ENCODE data around the gene CDKL1.
"Not testable (repeated sequence)": the region's sequence is repeated elsewhere in the genome, so short reads cannot be mapped to it uniquely, and the experiment has no call there.

The CDKL1 gene

DNA sequence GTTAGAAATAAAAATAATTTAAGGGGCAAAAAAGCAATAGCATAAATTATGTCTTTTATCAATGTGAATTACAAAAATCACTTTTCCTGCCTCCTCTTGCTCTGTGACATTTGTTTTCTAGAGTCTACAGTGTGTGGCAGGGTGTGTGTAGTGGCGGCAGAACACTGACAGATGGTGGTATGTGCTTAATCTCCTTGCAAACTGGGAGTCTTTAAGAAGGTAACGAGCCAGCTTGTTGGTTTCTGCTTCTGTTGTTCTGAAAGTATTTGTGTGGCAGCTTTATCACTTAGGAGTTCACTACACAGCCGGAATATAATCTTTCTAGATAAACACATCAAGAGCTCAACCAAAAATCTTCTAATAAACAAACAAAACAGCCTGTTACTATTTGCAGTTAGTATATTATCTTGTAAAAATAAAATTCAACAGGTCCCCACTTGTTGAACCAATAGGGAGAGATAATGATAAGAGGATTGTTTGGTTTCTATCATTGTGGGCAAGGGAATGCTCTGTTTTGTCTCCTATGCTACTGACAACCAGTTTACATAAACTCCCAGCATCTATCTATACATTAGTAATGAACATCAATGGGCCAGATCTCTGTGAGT lies 13.0 kb downstream of the CDKL1 start:
- DNase-seq: no peak

DNA sequence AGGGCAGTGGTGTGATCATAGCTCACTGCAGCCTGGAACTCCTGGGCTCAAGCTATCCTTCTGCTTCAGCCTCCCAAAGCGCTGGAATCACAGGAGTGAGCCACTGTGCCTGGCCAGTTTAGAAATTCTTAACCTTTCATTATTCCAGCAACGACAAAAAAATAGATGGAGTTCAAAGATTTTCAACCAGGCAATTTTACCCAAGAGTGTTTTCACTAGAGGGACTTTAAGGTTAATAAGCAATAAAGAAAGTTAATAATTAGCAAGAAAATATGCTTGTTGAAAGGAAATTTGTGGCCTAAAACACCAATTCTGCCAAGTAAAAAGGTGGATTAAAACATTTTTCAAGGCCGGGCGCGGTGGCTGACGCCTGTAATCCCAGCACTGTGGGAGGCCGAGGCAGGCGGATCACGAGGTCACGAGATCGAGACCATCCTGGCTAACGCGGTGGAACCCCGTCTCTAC lies 14.8 kb downstream of the CDKL1 start:
- no peak for DNase-seq

DNA sequence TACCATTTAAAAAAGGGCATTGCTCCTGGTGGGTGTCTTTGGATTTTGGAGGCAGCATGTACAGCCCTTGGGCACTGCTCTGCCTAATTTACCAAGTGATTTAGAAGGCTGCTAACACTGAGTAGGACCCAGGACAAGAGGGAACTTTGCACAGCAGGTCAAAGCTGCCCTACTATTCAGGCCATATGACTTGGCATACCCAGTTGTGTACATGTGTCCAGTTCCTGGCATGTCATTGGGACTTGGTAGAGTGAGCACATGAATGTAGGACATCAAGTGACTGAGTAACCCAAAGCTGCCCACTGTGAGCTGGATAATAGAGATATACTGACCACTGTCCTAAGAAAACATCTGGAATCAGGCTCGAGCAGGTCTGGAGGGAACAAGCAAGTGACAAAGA lies 15.7 kb downstream of the CDKL1 start:
- no peak for DNase-seq

DNA sequence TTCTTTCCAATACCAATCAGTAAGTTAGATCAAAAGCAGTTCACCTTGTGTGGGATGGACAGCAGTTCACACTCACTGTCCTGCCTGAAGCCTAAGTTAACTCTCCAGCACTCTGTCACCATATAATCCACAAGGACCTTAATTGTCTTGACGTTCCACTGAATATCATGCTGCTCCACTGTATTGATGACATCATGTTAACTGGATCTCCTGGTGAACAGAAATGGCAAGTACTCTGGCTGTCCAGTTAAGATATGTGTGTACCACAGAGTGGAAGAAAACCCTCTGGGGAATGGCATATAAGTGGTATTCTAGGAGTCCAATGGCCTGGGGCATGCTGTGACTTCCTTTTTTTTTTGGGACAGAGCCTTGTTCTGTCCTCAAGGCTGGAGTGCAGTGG lies 16.2 kb downstream of the CDKL1 start:
- no peak for DNase-seq

DNA sequence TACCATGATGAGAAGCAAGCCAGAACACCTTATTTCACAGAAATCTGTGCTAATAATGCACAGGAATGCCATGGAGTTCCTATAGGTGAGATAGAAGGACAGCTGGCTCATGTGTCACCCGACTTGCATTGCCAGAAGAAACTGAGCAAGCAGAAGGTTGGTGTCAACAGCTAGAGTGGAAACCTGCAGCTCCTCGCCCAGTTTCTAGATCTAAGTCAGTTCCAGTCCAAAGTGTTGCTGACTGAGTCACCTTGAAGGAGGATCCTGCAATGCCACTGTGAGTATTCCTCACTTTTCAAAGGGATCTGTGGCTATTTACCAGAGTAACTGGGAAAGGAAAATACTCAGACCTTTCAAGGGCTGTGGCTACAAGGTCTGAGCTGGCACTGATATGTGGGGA lies 17.1 kb downstream of the CDKL1 start:
- DNase-seq: no peak

DNA sequence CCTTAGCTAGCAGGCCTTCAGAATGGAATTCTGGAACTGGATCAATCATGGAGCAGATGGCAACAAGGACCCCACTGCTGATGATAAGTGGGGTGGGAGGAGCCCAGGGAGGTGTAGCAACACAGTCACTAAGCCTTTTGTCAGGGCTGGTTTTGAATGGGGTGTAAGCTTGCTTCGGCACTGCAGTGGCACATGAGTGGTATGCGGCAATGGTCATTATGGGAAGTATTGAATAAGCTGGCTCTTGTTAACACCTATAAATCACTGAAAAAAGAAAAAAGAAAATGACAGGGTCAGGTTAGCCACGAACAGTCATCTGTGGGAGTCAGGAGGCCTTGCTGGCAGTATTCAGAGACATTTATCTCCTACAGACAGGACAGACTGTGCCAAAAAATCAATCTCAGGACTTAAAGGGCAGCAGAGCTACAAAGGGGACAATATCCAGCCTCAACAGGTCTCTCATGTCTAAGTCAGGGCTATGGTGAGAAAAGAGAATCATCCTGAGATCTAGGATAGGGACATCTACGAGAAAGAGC lies 19.1 kb downstream of the CDKL1 start:
- no peak for DNase-seq

DNA sequence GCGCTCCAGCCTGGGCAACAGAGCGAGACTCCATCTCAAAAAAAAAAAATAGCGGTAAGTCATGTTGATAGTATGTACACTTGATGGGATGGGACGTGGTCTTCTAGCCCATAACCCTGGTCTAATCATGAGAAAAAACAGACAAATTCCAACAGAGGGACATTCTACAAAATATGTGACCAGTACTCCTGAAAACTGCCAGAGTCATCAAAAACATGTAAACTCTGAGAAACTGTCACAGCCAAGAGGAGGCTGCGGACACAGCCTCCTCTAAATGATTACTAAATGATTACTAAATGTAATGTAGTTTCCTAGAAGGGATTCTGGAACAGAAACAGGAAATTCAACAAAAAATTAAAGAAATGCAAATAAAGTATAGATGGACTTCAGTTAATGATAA lies 20.9 kb downstream of the CDKL1 start:
- DNase-seq: no peak

DNA sequence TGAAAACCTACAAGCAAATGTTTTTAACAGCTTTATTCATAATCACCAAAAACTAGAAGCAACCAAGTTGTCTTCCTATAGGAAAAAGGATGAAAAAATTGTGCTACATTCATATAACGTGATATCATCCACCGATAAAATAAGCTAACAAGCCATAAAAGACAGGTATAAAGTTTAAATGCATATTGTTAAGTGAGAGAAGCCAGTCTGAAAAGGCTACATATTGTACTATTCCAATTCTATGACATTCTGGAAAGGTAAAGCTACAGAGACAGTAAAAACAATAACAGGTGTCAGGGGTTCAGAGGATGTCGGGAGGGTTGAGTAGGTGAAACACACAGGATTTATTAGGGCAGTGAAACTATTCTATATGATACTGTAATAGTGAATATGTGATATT lies 22.7 kb downstream of the CDKL1 start:
- DNase-seq: no peak

DNA sequence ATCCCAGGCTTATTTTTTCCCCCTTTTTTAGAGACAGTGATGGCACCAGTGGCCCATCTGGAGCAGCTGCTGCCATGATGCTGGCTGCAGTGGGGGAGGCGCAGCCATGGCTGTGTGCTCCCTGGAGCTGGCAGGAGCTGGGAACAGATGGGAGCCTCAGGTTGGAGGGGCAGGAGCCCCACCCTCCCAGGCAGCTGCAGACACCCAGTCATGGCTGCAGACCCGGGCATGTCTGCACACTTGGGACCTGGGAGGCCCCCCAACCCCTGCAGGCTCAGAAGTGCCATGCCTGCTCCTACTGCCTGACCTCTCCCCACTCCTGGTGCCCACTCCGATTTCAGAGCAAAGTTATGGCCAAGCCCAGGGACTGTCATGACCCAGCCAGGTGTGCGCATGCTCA lies 25.1 kb downstream of the CDKL1 start:
- no peak for DNase-seq

DNA sequence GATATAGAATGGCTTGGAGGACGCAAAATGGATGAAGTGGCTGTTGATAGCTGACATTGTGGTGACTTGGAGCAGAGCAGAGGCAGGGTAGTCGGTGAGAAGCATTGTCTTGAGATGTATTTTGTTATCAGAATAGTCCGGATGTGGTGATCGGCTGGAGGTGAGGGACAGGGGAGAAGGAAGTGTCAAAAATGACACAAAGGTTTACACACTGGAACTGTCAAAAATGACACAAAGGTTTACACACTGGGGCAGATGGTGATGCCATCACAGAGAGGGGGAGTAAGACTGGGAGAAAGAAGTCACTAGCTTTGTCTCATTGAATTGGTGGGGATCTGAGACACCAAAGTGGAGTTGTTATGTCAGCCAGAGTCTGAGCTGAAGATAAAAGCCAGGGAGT lies 30.1 kb downstream of the CDKL1 start:
- DNase-seq: no peak

DNA sequence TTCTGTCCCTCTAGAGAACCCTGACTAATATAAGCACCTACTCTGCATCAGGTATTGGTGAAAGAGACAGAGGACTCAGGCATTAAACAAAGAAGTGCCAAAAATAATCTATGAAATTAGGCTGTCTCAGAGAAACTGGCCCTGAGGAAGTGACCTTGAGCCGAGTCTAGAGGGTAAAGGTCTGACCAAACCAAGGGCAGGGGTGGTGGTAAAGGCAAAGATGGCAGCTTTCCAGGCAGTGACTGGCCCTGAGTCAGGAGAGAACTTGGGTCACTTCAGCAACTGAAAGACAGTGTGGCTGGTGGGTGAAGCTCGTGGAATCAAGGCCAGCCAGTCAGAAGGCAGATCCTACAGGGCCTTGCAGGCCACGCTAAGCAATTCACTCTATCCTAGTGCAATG lies 30.6 kb downstream of the CDKL1 start:
- no peak for DNase-seq

DNA sequence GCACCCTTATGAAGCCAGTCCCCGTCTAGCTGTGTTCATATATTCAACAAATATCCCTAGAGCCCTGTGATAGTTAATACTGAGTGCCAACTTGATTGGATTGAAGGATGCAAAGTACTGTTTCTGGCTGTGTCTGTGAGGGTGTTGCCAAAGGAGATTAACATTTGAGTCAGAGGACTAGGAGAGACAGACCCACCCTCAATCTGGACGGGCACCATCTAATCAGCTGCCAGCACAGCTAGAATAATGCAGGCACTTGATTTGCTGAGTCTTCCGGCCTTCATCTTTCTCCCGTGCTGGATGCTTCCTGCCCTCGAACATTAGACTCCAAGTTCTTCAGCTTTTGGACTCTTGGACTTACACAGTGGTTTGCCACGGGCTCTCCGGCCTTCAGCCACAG lies 31.1 kb downstream of the CDKL1 start:
- not testable (repeated sequence) for DNase-seq

DNA sequence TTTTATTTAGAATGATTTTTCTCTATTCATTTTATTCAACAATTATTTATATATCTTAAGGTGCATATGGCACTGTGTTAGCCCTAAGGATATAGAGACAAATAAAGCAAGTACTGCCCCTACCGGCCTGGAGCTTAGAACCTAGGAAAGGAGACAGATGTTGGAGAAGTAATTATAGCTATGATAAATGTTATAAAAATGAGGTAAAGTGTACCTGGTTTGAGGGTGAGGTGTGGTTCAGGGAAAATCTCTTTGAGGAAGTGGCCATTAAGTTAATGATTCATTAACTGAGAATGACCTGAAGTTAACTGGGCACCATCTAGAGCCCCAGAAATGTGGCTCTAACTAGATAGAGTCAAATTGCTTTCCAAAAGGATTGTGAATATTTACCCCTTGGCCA lies 31.9 kb downstream of the CDKL1 start:
- no peak for DNase-seq

DNA sequence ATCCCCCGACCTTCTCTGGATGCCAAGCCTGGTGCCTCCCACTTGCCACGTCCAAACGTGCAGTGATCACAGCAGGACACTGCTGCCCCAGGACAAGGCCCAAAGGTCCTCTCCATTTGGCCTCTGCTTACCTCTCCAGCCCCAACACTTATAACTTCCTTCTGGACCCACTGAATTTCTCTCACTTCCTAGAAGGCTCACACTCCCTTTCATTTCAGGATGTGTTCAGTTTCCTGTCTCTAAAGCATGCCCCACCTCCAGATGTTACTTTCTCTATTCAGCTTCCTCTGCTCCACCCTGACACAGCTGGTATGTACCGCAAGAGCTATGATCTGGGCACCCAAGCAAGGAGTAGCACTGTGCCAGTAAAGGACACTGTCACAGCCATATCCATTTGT lies 33.0 kb downstream of the CDKL1 start:
- DNase-seq: peak; percentile 49

DNA sequence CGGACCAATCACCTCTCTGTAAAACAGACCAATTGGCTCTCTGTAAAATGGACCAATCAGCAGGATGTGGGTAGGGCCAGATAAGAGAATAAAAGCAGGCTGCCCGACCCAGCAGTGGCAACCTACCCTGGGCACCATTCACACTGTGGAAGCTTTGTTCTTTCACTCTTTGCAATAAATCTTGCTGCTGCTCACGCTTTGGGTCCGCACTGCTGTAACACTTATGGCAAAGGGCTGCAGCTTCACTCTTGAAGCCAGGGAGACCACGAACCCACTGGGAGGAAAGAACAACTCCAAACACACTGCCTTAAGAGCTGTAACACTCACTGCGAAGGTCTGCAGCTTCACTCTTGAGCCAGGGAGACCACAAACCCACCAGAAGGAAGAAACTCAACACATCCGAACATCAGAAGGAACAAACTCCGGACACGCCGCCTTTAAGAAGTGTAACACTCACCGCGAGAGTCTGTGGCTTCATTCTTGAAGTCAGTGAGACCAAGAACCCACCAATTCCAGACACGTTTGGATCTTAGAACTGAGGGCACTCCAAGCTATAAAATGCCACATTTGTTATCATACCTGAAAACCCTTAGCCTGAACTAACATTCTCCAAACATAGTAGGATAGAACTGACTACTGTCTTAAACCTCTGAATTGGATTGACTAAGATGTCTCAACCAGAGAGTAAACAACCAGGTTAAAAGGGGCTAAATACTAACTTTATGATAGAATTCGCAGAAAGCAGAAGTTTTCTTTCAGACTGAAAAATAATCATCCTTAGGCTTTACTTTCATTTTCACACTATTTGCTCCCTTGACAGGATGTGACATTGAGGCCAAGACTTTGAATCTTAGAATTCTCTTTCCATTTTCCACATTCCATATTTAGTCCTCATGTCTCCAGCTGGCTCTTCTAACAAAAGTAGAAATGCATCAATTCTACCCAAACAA lies 33.6 kb downstream of the CDKL1 start:
- DNase-seq: no peak

DNA sequence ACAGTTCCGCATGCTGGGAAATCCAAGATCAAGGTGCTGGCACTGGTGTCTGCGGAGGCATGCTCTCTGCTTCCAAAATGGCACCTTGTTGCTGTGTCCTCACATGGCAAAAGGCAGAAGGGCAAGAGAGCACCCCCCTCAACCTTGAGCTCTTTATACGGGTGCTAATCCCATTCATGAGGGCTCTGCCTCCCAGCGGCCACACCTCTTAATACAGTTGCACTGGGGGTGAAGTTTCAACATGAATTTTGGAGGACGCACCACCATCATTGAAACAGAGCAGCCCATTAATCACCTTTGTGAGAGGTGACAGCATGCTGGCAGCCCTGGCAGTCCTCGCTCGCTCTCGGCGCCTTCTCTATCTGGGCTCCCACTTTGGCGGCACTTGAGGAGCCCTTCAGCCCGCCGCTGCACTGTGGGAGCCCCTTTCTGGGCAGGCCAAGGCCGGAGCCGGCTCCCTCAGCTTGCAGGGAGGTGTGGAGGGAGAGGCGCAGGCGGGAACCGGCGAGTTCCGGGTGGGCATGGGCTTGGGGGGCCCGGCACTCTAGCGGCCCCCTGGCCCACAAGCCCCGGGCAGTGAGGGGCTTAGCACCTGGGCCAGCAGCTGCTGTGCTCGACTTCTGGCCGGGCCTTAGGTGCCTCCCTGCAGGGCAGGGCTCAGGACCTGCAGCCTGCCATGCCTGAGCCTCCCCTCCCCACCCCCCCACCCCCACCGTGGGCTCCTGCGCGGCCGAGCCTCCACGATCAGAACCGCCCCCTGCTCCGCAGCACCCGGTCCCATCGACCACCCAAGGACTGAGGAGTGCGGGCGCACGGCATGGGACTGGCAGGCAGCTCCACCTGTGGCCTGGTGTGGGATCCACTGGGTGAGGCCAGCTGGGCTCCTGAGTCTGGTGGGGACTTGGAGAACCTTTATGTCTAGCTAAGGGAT lies 34.9 kb downstream of the CDKL1 start:
- not testable (repeated sequence) for DNase-seq

DNA sequence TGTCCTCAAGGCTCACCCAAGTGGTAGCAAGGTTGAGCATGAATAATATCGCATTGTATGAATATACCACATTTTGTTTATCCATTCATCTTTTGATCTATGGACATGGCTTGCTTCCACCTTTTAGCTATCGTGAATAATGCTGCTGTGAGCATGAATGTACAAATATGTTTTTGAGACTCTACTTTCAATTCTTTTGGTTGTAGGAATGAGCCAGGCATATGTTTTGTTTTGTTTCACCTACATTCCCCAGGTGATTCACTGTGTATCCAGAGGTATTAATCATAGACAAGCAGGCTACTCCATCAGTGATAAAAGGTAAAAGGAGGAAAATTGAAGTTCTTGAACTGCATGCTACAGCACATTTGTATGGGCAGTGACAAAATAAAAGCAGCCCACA lies 35.8 kb downstream of the CDKL1 start:
- DNase-seq: no peak

DNA sequence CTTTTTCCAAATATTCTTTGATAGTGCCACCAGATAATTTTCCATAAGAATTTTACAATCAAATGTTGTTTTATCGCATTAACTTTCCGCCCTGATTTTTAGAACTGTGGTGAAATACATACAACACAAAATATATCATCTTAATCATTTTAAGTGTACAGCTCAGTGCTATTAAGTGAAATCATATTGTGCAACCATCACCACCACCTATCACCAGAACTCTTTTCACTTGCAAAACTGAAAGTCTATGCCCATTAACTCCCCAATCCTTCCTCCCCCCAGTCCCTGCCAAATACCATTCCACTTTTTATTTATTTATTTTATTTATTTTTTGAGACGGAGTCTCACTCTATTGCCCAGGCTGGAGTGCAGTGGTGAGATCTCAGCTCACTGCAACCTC lies 36.6 kb downstream of the CDKL1 start:
- DNase-seq: no peak

DNA sequence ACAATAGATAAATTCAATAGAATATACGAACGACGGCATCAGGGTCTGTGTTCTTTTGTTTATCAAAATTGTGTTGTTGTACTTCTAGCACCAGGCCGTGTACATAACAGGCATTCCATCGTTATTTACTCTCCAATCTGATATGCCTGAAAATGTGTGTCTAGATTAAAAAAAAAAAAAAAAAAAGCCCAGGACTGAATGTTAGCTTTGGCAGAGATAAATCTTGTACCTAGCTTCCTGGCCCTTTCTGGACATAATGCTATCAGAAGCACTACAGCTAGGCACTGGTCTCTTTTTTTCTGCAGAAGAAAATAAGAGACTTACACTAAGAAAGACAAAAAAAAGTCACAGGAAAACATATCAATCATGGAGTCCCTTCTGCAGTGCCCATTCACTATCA lies 37.0 kb downstream of the CDKL1 start:
- no peak for DNase-seq

DNA sequence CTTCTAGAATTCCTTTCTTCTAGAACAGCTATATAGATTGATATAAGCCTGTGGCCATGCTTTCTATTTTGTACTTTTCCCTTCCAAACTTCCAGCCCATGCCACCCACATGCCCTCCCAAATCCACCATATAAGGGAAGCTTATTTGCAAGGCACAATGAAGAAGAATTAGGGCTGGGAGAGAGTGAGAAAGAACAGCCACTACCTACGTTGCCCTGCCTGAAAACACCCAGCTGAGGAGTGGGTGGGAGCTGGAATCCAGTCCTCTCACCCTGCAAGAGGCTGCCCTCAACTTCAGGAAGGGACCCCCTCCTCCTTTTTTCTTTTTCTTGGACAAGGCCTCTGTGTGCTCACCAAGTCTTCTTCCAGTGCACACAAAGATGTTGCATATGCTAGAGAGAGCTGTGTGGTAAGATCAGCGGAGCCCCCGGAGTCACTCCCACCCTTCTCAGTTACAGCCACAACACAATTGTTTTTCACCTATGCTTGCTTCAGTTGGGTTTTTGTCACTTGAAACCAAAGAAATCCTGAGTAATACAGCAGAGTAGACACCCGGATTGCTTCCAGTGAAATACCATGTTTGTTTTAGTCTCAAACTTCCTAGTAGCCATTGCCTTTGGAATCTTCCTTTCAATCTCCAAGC lies 38.8 kb downstream of the CDKL1 start:
- DNase-seq: no peak

DNA sequence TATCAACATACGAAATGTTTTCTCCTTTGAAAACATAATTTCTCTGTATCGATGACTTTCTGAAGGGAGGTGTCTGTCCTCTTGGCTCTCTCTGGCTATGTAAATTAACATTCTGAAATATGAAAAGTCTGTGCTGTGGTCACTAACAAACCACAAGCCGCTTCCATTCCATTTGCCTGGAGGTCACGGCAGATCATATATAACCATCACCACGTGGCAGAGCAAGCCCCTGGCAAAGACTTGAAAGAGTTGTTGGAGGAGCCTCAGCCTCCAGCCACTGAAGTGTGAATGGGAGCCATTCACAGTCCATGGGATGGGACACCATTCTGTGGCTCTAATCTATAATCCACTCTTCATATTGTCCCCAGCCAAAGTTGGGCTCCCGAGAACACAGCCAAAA lies 39.6 kb downstream of the CDKL1 start:
- DNase-seq: no peak

DNA sequence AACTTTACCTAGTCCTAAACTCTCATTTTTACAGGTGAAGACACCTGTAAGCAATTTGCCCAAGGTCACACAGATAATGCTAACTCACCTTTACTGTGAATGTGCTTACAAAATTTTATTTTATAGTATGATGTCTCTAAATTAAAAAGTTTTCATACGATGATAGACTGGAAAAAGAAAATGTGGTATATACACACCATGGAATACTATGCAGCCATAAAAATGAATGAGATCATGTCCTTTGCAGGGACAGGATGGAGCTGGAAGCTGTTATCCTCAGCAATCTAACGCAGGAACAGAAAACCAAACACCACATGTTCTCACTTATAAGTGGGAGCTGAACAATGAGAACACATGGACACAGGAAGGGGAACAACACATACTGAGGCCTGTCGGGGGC lies 40.4 kb downstream of the CDKL1 start:
- DNase-seq: not testable (repeated sequence)

DNA sequence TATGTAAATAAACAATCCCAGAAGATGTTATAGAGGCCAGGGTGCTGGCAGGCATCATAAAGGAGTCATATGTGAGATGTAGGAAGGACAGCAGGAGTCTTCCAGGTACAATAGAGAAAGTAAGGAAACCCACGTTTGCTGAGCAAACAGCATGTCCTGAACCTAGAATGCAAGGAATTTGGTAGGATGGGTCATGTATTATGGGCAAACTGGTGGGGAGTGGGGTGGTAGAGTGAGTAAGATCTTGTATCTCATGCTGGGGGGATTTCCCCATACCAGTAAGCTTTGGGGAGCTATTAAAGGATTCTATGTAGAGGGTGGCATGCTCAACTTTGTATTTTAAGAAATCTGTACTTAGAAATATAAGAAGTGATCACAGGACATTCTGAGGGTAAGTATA lies 41.0 kb downstream of the CDKL1 start:
- no peak for DNase-seq
